Retinal pigment epithelial cell (primary cell): ENCODE results near the gene RPS16.

Source experiments
- DNase-seq: peaks from one replicate; pipeline ENCODE4 v3.0.0-alpha.2; 2010; ENCODE audit warnings: low read depth
- H3K4me3 ChIP-seq: 2 replicates; pipeline ENCODE4 v1.5.1; 2011; ENCODE audit warnings: mild to moderate bottlenecking, low read length, control low read depth, moderate library complexity
- TF ChIP-seq, protein P1 (sequence below): conservative IDR thresholded peaks from 2 replicates; pipeline ENCODE4 v1.5.1; 2011; ENCODE audit warnings: low read depth, low read length, control low read depth, inconsistent platforms

The RPS16 gene

DNA sequence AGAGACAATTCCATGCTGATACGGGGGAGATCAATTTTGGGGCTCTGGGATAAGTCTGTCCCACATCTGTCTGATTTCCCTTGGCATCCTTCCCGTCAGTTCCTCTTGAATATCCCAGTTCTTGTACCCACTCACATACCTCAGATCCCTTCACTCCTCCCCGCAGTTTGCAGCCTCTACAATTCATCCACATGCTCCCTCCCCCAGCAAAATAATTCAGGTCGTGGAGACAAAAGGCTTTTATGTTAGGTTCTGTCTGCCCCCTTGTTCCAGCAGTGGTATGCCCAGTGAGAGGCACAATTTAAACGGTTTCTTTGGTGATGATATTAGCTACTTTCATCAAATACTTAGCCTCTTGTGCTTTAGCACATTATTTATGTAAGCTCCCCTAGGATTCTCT, 9.6 kb downstream of the RPS16 start:
- H3K4me3 ChIP-seq, result no peak overlapping the region
- TF ChIP-seq, protein P1, sequence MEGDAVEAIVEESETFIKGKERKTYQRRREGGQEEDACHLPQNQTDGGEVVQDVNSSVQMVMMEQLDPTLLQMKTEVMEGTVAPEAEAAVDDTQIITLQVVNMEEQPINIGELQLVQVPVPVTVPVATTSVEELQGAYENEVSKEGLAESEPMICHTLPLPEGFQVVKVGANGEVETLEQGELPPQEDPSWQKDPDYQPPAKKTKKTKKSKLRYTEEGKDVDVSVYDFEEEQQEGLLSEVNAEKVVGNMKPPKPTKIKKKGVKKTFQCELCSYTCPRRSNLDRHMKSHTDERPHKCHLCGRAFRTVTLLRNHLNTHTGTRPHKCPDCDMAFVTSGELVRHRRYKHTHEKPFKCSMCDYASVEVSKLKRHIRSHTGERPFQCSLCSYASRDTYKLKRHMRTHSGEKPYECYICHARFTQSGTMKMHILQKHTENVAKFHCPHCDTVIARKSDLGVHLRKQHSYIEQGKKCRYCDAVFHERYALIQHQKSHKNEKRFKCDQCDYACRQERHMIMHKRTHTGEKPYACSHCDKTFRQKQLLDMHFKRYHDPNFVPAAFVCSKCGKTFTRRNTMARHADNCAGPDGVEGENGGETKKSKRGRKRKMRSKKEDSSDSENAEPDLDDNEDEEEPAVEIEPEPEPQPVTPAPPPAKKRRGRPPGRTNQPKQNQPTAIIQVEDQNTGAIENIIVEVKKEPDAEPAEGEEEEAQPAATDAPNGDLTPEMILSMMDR, result no peak
- no peak for DNase-seq

DNA sequence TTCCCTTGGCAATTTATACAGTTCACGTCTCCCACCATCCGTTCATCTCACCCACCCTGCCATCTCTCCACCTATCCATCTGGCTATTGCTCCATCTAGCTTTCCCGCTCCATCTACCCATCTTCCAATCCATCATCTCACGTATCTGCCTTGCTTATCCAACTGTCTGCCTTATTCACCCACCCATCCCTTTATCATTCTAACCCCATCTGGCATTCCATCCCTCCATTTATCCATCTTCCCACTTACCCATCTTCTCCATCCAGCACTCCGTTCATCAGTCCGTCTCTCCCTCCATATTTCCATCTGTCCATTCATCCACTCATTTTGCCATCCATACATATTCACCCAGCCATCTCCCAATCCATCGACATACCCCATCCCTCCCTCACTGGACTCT, 10.0 kb downstream of the RPS16 start:
- TF ChIP-seq, protein P1, result no peak
- DNase-seq, result no peak
- no peak overlapping the region for H3K4me3 ChIP-seq

DNA sequence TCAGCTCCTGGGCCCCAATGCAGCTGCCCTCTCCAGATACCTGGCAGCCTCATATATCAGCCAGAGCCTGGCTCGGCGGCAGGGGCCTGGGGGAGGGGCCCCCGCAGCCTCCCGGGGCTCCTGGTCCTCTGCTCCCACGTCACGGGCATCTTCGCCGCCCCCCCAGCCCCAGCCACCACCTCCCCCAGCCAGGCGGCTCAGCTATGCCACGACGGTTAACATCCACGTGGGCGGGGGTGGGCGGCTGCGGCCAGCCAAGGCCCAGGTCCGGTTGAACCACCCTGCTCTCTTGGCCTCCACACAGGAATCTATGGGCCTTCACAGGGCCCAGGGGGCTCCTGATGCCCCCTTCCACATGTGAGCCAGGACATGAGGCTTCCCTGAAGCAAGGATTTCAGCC, 10.8 kb downstream of the RPS16 start:
- no peak overlapping the region for H3K4me3 ChIP-seq
- DNase-seq, result no peak
- TF ChIP-seq, protein P1, result no peak

DNA sequence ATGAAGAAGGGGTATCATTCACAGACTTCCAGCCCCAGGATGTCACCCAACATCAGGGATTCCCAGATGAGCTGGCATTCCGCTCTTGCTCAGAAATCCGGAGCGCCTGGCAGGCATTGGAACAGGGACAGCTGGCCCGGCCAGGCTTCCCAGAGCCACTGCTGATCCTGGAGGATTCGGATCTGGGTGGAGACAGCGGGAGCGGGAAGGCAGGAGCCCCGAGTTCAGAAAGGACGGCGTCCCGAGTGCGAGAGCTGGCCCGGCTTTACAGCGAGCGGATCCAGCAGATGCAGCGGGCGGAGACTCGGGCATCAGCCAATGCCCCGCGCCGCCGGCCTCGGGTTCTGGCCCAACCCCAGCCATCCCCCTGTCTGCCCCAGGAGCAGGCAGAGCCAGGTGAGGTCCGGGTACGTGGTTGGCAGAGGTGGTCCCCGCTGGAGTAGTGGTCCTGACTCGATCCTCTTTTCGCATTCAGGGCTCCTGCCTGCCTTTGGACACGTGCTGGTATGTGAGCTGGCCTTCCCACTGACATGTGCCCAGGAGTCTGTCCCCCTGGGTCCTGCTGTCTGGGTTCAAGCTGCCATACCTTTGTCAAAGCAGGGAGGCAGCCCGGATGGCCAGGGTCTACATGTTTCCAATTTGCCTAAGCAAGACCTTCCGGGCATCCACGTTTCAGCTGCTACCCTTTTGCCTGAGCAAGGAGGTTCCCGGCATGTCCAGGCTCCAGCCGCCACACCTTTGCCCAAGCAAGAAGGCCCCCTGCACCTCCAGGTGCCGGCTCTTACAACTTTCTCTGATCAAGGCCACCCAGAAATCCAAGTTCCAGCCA, 12.3 kb downstream of the RPS16 start:
- no peak for DNase-seq
- no peak overlapping the region for H3K4me3 ChIP-seq
- TF ChIP-seq, protein P1, result no peak

DNA sequence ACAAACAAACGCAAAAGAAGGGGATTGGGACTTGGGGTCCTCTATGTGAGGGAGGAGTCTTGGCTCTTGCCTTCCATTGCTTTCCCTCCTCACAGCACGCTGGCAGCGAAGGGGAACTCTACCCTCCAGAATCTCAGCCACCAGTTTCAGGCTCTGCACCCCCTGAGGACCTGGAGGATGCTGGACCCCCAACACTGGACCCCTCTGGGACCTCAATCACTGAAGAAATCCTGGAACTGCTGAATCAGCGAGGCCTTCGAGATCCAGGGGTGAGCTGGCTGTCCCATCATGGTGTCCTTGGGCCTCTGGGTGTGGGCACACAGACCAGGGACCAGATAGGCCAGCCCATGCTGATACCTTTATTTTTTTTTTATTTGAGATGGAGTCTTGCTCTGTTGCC, 13.7 kb downstream of the RPS16 start:
- TF ChIP-seq, protein P1, result no peak
- no peak overlapping the region for H3K4me3 ChIP-seq
- no peak for DNase-seq

DNA sequence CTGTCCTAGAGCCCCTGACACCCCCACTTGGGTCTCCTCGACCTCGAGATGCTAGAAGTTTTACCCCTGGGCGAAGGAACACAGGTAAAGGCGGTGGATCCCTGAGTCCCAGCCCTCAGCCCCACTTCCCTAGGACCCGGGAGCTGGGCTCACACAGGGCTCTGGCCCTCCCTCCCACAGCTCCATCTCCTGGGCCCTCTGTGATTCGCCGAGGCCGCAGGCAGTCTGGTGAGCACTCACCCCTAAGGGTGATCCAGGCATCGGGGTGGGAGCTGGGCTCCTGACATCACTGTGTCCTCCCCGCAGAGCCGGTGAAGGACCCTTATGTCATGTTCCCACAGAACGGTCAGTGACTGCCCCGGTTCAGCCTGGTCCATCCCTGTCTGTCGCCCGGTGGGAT, 15.0 kb downstream of the RPS16 start:
- TF ChIP-seq, protein P1, result no peak
- H3K4me3 ChIP-seq, result no peak overlapping the region
- DNase-seq, result no peak

DNA sequence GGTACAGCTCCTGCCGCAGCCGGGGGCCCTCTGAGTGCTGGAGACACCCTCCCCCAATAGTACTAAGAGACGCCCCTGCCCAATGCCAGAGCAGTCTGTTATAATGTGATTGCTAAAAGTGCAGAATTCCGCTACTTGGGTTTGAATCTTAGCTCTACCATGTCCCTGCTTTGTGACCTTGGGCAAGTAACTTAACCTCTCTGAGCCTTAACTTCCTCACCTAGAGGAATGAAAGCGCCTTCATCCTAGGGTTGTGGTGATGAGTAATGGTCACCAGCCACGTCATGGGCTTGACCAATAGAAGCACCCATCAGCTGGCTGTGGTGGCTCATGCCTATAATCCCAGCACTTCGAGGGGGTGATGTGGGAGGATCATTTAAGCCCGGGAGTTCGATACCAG, 16.7 kb downstream of the RPS16 start:
- TF ChIP-seq, protein P1, result no peak
- no peak overlapping the region for H3K4me3 ChIP-seq
- no peak for DNase-seq
